ENCODE results near the gene DNAI2.

DNA sequence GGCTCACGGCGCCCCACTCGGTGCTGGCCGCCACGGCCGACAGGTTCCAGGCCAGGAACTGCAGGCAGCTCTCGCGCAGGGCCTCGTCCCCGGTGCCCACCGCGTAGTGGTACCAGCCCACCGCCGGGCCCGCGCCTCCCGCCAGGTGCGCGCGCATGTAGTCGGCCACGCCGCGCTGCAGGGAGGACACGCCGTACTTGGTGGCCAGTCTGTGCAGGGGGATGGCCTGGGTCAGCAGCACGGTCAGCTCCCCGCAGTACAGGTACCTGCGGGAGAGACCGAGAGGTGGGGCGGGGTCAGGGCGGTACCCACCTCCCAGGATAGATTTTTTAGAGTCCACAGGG lies 83.4 kb downstream of the DNAI2 start:
- TF ChIP-seq POLR2A (IDR thresholded peaks at IDR 0.05; ENCODE audit: low read depth, low read length), result no peak
- TF ChIP-seq POLR2AphosphoS5 (IDR thresholded peaks at IDR 0.05; ENCODE audit: low read depth, low read length), result no peak
- no peak for TF ChIP-seq TAF1 (IDR thresholded peaks at IDR 0.05; ENCODE audit: borderline replicate concordance, low read depth, low read length)
